ENCODE data around the gene SLC25A30. TPM values are rescaled to one million over a fixed set of nuclear protein-coding genes. Genes with fewer than 3 reads are reported as not detected.
"Not testable (repeated sequence)": the region's sequence is repeated elsewhere in the genome, so short reads cannot be mapped to it uniquely, and the experiment has no call there.

The SLC25A30 gene
- total and polyA plus RNA-seq, 7 donors = 6.2 to 69.8 (median 42.8) TPM

- H3K4me1 ChIP-seq; H3K36me3 ChIP-seq (ENCODE audit: insufficient read depth in 1 of 2, low read depth in 1 of 2); intact Hi-C loops (cut with DNase I): not testable (repeated sequence)
These were observed 39.4 kb downstream of the SLC25A30 start for GRCh38 chr13:45378786-45379185.

GRCh38 chr13:45377314-45377713, 40.9 kb downstream of the SLC25A30 start:
- H3K27me3 ChIP-seq (ENCODE audit: insufficient read depth in 3 of 3, low read length in 2 of 3); H3K36me3 ChIP-seq (ENCODE audit: insufficient read depth in 1 of 2, low read depth in 1 of 2); H3K27ac ChIP-seq; intact Hi-C loops (cut with DNase I); H3K9me3 ChIP-seq; ATAC-seq; DNase-seq; H3K4me3 ChIP-seq: not testable (repeated sequence)
- 86 to 92% (median 89%) methylated on average over 6 to 12 of the region's 12 CpGs for WGBS, 3 donors
- H3K4me1 ChIP-seq = peaks cover 13% of the 10 kb centered on the region

More at GRCh38 chr13:45378786-45379185, 39.4 kb downstream of the SLC25A30 start:
- not testable (repeated sequence) for ATAC-seq; H3K9me3 ChIP-seq; DNase-seq; H3K27me3 ChIP-seq (ENCODE audit: insufficient read depth in 3 of 3, low read length in 2 of 3); H3K4me3 ChIP-seq; H3K27ac ChIP-seq
- 84 to 90% (median 88%) methylated on average over 7 to 8 of the region's 8 CpGs for WGBS, 3 donors

- H3K9me3 ChIP-seq; H3K27ac ChIP-seq; H3K36me3 ChIP-seq (ENCODE audit: insufficient read depth in 1 of 2, low read depth in 1 of 2); intact Hi-C loops (cut with DNase I); H3K4me3 ChIP-seq; H3K27me3 ChIP-seq (ENCODE audit: insufficient read depth in 3 of 3, low read length in 2 of 3); ATAC-seq; DNase-seq: not testable (repeated sequence)
- H3K4me1 ChIP-seq = peaks cover 20% of the 10 kb centered on the region
- 93 to 96% (median 95%) methylated on average over 8 of the region's 8 CpGs for WGBS, 3 donors
These were observed 41.5 kb downstream of the SLC25A30 start for GRCh38 chr13:45376651-45377050.

GRCh38 chr13:45374917-45375316, 43.3 kb downstream of the SLC25A30 start:
- no peaks in the 10 kb centered on the region for H3K27me3 ChIP-seq (ENCODE audit: insufficient read depth in 3 of 3, low read length in 2 of 3)
- H3K9me3 ChIP-seq = no peaks in the 10 kb centered on the region
- H3K36me3 ChIP-seq (ENCODE audit: insufficient read depth in 1 of 2, low read depth in 1 of 2) = no peaks in the 10 kb centered on the region
- DNase-seq (no peak), ATAC-seq (no peak)
- 76 to 91% (median 84%) methylated on average over 3 of the region's 3 CpGs for WGBS, 3 donors
- intact Hi-C loops (cut with DNase I) = loop anchor here in 1 of 2 donors (5.0 kb wide), 1 partner anchor 117 kb away; no protein-coding TSS in a partner anchor
- H3K4me1 ChIP-seq = peaks cover 26% of the 10 kb centered on the region
- no peak for TF ChIP-seq CTCF (IDR thresholded peaks at IDR 0.05)
- H3K4me3 ChIP-seq = no peak overlapping the region
- no peak overlapping the region for H3K27ac ChIP-seq

GRCh38 chr13:45373162-45373547, 45.0 kb downstream of the SLC25A30 start:
- H3K9me3 ChIP-seq = no peaks in the 10 kb centered on the region
- H3K27me3 ChIP-seq (ENCODE audit: insufficient read depth in 3 of 3, low read length in 2 of 3) = no peaks in the 10 kb centered on the region
- H3K4me3 ChIP-seq = no peak overlapping the region
- H3K27ac ChIP-seq = peak overlapping the region; percentile 54
- peak in 2 of 4 donors; percentile 44 to 59 for ATAC-seq
- WGBS, 3 donors = 19 to 33% (median 26%) methylated on average over 5 of the region's 5 CpGs
- no peak for DNase-seq
- no peak for TF ChIP-seq CTCF (IDR thresholded peaks at IDR 0.05)
- intact Hi-C loops (cut with DNase I) = loop anchor here in 1 of 2 donors (5.0 kb wide), 1 partner anchor 119 kb away; no protein-coding TSS in a partner anchor
- peaks cover 37% of the 10 kb centered on the region for H3K4me1 ChIP-seq
- H3K36me3 ChIP-seq (ENCODE audit: insufficient read depth in 1 of 2, low read depth in 1 of 2) = no peaks in the 10 kb centered on the region

GRCh38 chr13:45372189-45373161, 45.7 kb downstream of the SLC25A30 start:
- Histone ChIP-seq H3K9me3 (no peaks in the 10 kb centered on the region), H3K4me3 (no peak overlapping the region), H3K27me3 (ENCODE audit: insufficient read depth in 3 of 3, low read length in 2 of 3) (no peaks in the 10 kb centered on the region), H3K27ac (peak overlapping the region; percentile 54), H3K4me1 (peaks cover 44% of the 10 kb centered on the region), H3K36me3 (ENCODE audit: insufficient read depth in 1 of 2, low read depth in 1 of 2) (no peaks in the 10 kb centered on the region)
- no peak for DNase-seq
- 54 to 67% (median 55%) methylated on average over 24 of the region's 24 CpGs for WGBS, 3 donors
- no peak for TF ChIP-seq CTCF (IDR thresholded peaks at IDR 0.05)
- ATAC-seq = peak; percentile 26 to 45 (median 34)
- intact Hi-C loops (cut with DNase I) = loop anchor here in 1 of 2 donors (5.0 kb wide), 1 partner anchor 120 kb away; no protein-coding TSS in a partner anchor

Data from psoas muscle (tissue), 8 donors.